ENCODE results near the gene MYLK.

DNA sequence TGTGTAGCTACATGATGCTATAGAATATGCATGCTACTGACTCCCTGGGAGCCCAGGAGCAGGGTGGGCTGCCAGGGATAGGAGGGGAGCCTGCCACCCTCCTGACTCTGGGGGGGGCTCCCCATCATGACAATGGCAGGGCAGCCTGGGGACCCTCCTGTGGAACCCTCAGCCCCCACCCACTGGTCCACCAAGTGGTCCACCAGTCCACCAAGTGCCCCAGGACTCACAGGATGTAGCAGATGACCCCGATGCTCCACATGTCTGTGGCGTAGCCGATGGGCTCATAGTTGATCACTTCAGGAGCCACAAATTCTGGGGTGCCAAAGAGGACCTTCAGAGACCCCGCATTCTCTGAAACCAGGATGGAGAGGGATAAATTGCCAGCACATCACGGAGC, 246.3 kb downstream of the MYLK start:
- TF ChIP-seq, protein P1, sequence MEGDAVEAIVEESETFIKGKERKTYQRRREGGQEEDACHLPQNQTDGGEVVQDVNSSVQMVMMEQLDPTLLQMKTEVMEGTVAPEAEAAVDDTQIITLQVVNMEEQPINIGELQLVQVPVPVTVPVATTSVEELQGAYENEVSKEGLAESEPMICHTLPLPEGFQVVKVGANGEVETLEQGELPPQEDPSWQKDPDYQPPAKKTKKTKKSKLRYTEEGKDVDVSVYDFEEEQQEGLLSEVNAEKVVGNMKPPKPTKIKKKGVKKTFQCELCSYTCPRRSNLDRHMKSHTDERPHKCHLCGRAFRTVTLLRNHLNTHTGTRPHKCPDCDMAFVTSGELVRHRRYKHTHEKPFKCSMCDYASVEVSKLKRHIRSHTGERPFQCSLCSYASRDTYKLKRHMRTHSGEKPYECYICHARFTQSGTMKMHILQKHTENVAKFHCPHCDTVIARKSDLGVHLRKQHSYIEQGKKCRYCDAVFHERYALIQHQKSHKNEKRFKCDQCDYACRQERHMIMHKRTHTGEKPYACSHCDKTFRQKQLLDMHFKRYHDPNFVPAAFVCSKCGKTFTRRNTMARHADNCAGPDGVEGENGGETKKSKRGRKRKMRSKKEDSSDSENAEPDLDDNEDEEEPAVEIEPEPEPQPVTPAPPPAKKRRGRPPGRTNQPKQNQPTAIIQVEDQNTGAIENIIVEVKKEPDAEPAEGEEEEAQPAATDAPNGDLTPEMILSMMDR (IDR thresholded peaks at IDR 0.05): no peak
- TF ChIP-seq EZH2 (IDR thresholded peaks at IDR 0.05; ENCODE audit: borderline replicate concordance, insufficient read depth, low read depth, low read length, poor library complexity, severe bottlenecking): no peak

Data from B cell (primary cell).